ENCODE results near the gene TREM2.

- TF ChIP-seq, protein P1, sequence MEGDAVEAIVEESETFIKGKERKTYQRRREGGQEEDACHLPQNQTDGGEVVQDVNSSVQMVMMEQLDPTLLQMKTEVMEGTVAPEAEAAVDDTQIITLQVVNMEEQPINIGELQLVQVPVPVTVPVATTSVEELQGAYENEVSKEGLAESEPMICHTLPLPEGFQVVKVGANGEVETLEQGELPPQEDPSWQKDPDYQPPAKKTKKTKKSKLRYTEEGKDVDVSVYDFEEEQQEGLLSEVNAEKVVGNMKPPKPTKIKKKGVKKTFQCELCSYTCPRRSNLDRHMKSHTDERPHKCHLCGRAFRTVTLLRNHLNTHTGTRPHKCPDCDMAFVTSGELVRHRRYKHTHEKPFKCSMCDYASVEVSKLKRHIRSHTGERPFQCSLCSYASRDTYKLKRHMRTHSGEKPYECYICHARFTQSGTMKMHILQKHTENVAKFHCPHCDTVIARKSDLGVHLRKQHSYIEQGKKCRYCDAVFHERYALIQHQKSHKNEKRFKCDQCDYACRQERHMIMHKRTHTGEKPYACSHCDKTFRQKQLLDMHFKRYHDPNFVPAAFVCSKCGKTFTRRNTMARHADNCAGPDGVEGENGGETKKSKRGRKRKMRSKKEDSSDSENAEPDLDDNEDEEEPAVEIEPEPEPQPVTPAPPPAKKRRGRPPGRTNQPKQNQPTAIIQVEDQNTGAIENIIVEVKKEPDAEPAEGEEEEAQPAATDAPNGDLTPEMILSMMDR (IDR thresholded peaks at IDR 0.05) = no peak
- TF ChIP-seq POLR2A (IDR thresholded peaks at IDR 0.05) = no peak
Measured at GRCh38 chr6:41135062-41135832, 27.7 kb downstream of the TREM2 start.

Data from right lobe of liver (tissue), 4 donors.